H1 (cell line): Measurements from ENCODE around the gene AMMECR1L. TPM values are rescaled to one million over a fixed set of nuclear protein-coding genes. Genes with fewer than 3 reads are reported as not detected.

Experiments used
- CTCF ChIA-PET: fragments of 300-600 bp; sonication (Branson Sonifier 250); formaldehyde crosslinking; loops from one replicate; lab custom pipeline; 2021; ENCODE audit not compliant: partially characterized antibody; lab: Charles Lee
- POLR2A ChIA-PET: fragments of 300-600 bp; sonication (Branson Sonifier 250); formaldehyde crosslinking; loops from one replicate; lab custom pipeline; 2021; ENCODE audit warnings: inconsistent platforms; ENCODE audit not compliant: partially characterized antibody; lab: Charles Lee
- DNase-seq, 2 experiments: peaks; one replicate each; pipeline versions ENCODE4 v3.0.0 to v3.0.0-alpha.2; 2010 to 2022; ENCODE audit warnings: low spot score in 2 of 2, low read depth in 1 of 2, mixed read lengths in 1 of 2
- FAIRE-seq: peaks from 2 replicates; lab custom pipeline; 2011; peaks lifted over from hg19 to GRCh38; lab: Jason Lieb, UNC
- H2AFZ ChIP-seq: 2 replicates; pipeline ENCODE4 v1.8.1; 2012; ENCODE audit warnings: low read length, inconsistent platforms
- H2AK5ac ChIP-seq: 2 replicates; pipeline ENCODE4 v1.6.1; 2013; ENCODE audit warnings: low read depth, low read length
- H2BK120ac ChIP-seq: replicated peaks from 2 replicates; pipeline ENCODE3; 2013; ENCODE audit warnings: low read depth, low read length, inconsistent platforms
- H2BK12ac ChIP-seq: 2 replicates; pipeline ENCODE4 v1.6.1; 2013; ENCODE audit warnings: low read depth, low read length
- H2BK15ac ChIP-seq: 2 replicates; pipeline ENCODE4 v1.6.1; 2013; ENCODE audit warnings: low read length
- H2BK20ac ChIP-seq: 2 replicates; pipeline ENCODE4 v1.6.1; 2013; ENCODE audit warnings: low read length
- H2BK5ac ChIP-seq: 2 replicates; pipeline ENCODE4 v1.6.1; 2013; ENCODE audit warnings: low read depth, low read length
- H3K14ac ChIP-seq: 2 replicates; pipeline ENCODE4 v1.6.1; 2013; ENCODE audit warnings: inconsistent platforms; ENCODE audit not compliant: insufficient read length
- H3K18ac ChIP-seq: 2 replicates; pipeline ENCODE4 v1.6.1; 2013; ENCODE audit warnings: low read length; ENCODE audit errors: extremely low read depth
- H3K23ac ChIP-seq: 2 replicates; pipeline ENCODE4 v1.6.1; 2013; ENCODE audit warnings: inconsistent platforms; ENCODE audit not compliant: insufficient read length
- H3K23me2 ChIP-seq: 2 replicates; pipeline ENCODE4 v1.6.1; 2013; ENCODE audit warnings: low read depth, low read length
- H3K27ac ChIP-seq: 2 replicates; pipeline ENCODE4 v1.6.1; 2011; ENCODE audit warnings: low read depth, low read length, inconsistent platforms
- H3K27me3 ChIP-seq, 4 experiments: replicated peaks in 1 of 4; 1 replicate in 1 of 4; 2 replicates in 3 of 4; pipeline versions ENCODE4 v1.6.1 to v1.8.1; 2011 to 2013; ENCODE audit warnings: low read length in 3 of 4, mild to moderate bottlenecking in 3 of 4, inconsistent platforms in 2 of 4, mixed read lengths in 2 of 4, moderate library complexity in 1 of 4; ENCODE audit not compliant: control insufficient read depth in 3 of 4, insufficient read depth in 3 of 4; ENCODE audit errors: extremely low read depth in 1 of 4
- H3K36me3 ChIP-seq, 4 experiments: 2 replicates each; pipeline versions ENCODE4 v1.6.1 to v1.8.1; 2011 to 2013; ENCODE audit warnings: mild to moderate bottlenecking in 4 of 4, low read length in 3 of 4, moderate library complexity in 2 of 4, control low read depth in 1 of 4, inconsistent platforms in 1 of 4; ENCODE audit not compliant: insufficient read depth in 4 of 4, control insufficient read depth in 2 of 4
- H3K4ac ChIP-seq: replicated peaks from 2 replicates; pipeline ENCODE3; 2013; ENCODE audit warnings: low read length, low read depth, mixed read lengths, inconsistent platforms; ENCODE audit not compliant: insufficient read length
- H3K4me1 ChIP-seq, 4 experiments: replicated peaks in 1 of 4; 1 replicate in 1 of 4; 2 replicates in 3 of 4; pipeline versions ENCODE4 v1.6.1 to v1.8.1; 2011 to 2013; ENCODE audit warnings: low read length in 3 of 4, inconsistent platforms in 2 of 4, mixed read lengths in 1 of 4; ENCODE audit not compliant: insufficient read depth in 4 of 4, control insufficient read depth in 3 of 4
- H3K4me2 ChIP-seq, 2 experiments: 2 replicates each; pipeline versions ENCODE4 v1.6.1 to v1.8.1; 2011 to 2013; ENCODE audit warnings: low read depth in 2 of 2, low read length in 2 of 2, control low read depth in 1 of 2, inconsistent platforms in 1 of 2, mild to moderate bottlenecking in 1 of 2; ENCODE audit not compliant: insufficient read depth in 1 of 2
- H3K4me3 ChIP-seq, 4 experiments: fragments of 200-600, 300-600 bp in 1 of 4; sonication (generic), shearing (Covaris generic), sonication (Bioruptor Twin) in 1 of 4; 2 replicates each; pipeline versions ENCODE4 v1.5.1 to v1.8.1; 2011 to 2016; ENCODE audit warnings: low read length in 4 of 4, low read depth in 3 of 4, control low read depth in 2 of 4, inconsistent platforms in 2 of 4, mild to moderate bottlenecking in 2 of 4, mixed read lengths in 1 of 4, moderate library complexity in 1 of 4; ENCODE audit not compliant: insufficient read depth in 2 of 4; ENCODE audit errors: extremely low read depth in 1 of 4
- H3K56ac ChIP-seq: replicated peaks from 2 replicates; pipeline ENCODE3; 2013; ENCODE audit warnings: low read depth, mild to moderate bottlenecking, mixed read lengths, low read length, inconsistent platforms; ENCODE audit not compliant: insufficient read length
- H3K79me1 ChIP-seq: 2 replicates; pipeline ENCODE4 v1.6.1; 2013; ENCODE audit warnings: low read depth, low read length, control low read depth
- H3K79me2 ChIP-seq, 2 experiments: 2 replicates each; pipeline versions ENCODE4 v1.6.1 to v1.8.1; 2012 to 2013; ENCODE audit warnings: low read length in 2 of 2, mild to moderate bottlenecking in 2 of 2, inconsistent platforms in 1 of 2; ENCODE audit not compliant: insufficient read depth in 2 of 2, control insufficient read depth in 1 of 2
- H3K9ac ChIP-seq, 4 experiments: replicated peaks in 1 of 4; 1 replicate in 1 of 4; 2 replicates in 3 of 4; pipeline versions ENCODE4 v1.6.1 to v1.8.1; 2011 to 2013; ENCODE audit warnings: low read depth in 3 of 4, low read length in 3 of 4, control low read depth in 2 of 4, mild to moderate bottlenecking in 2 of 4, moderate library complexity in 2 of 4, inconsistent platforms in 1 of 4; ENCODE audit errors: extremely low read depth in 1 of 4
- H3K9me3 ChIP-seq, 2 experiments: 2 replicates each; pipeline versions ENCODE4 v1.6.1 to v1.8.1; 2012 to 2013; ENCODE audit warnings: mild to moderate bottlenecking in 2 of 2, moderate library complexity in 2 of 2, control low read depth in 1 of 2, inconsistent platforms in 1 of 2, low read depth in 1 of 2, low read length in 1 of 2, mixed read lengths in 1 of 2; ENCODE audit not compliant: insufficient read depth in 2 of 2
- H4K20me1 ChIP-seq, 2 experiments: replicated peaks in 1 of 2; 2 replicates each; pipeline versions ENCODE3 to v1.8.1; 2011 to 2013; ENCODE audit warnings: inconsistent platforms in 2 of 2, low read length in 2 of 2, mild to moderate bottlenecking in 1 of 2; ENCODE audit not compliant: insufficient read depth in 2 of 2, control insufficient read depth in 1 of 2
- H4K5ac ChIP-seq: 2 replicates; pipeline ENCODE4 v1.6.1; 2013; ENCODE audit warnings: low read length, low read depth, mixed read lengths, inconsistent platforms; ENCODE audit not compliant: insufficient read length
- H4K8ac ChIP-seq: 2 replicates; pipeline ENCODE4 v1.8.0; 2013; ENCODE audit warnings: mild to moderate bottlenecking, moderate library complexity, low read length, inconsistent platforms; ENCODE audit not compliant: insufficient read depth; ENCODE audit errors: extremely low read depth
- H4K91ac ChIP-seq: replicated peaks from 2 replicates; pipeline ENCODE3; 2013; ENCODE audit warnings: low read length, mixed read lengths, inconsistent platforms; ENCODE audit not compliant: insufficient read length
- RFX5 ChIP-seq: IDR thresholded peaks from 2 replicates; pipeline ENCODE4 v1.6.1; 2011; ENCODE audit warnings: low read depth, low read length, improper control_type of control experiment, borderline replicate concordance
- WGBS, 2 experiments: shearing (Covaris generic) in 1 of 2; methylation state at CpG; one replicate each; pipeline versions ENCODE4 v1.1.6 to v1.1.7; 2013 to 2015; ENCODE audit warnings: low lambda C conversion rate in 2 of 2, mixed read lengths in 2 of 2, inconsistent platforms in 1 of 2, low coverage in 1 of 2, missing lambda C conversion rate in 1 of 2; ENCODE audit not compliant: insufficient replicate concordance in 2 of 2, insufficient coverage in 1 of 2, insufficient read length in 1 of 2; ENCODE audit errors: extremely low coverage in 1 of 2, missing lambda C conversion rate in 1 of 2; 5-methylcytosine and 5-hydroxymethylcytosine counted together
- polyA plus RNA-seq, 7 experiments: library from polyadenylated mRNA; depleted of rRNA in 3 of 7; stranded (reverse) in 5 of 7; unstranded in 2 of 7; fragments of >200 nt in 5 of 7; fragments of 200-250 nt in 2 of 7; gene quantifications; 1 replicate in 5 of 7; 2 replicates in 1 of 7; 4 replicates in 1 of 7; pipeline versions ENCODE4 v1.2.1 to v1.2.3, GENCODE V29; 2011 to 2013; ENCODE audit warnings: missing spikeins in 2 of 7, mixed read lengths in 2 of 7
- total RNA-seq: library from RNA; stranded (reverse); fragmentation: NEBNext Ultra II Directional; extraction: Animal tissue kit (Norgen Biotek cat#: 25700); gene quantifications from 2 replicates; pipeline ENCODE4 v1.2.1, GENCODE V29; 2021

AMMECR1L gene
- total and polyA plus RNA-seq, 2 of the 8 experiments (the other 6 are each of a cell fraction or from before 2014, with no cell fraction given) = 10.1 to 18.8 TPM

DNA sequence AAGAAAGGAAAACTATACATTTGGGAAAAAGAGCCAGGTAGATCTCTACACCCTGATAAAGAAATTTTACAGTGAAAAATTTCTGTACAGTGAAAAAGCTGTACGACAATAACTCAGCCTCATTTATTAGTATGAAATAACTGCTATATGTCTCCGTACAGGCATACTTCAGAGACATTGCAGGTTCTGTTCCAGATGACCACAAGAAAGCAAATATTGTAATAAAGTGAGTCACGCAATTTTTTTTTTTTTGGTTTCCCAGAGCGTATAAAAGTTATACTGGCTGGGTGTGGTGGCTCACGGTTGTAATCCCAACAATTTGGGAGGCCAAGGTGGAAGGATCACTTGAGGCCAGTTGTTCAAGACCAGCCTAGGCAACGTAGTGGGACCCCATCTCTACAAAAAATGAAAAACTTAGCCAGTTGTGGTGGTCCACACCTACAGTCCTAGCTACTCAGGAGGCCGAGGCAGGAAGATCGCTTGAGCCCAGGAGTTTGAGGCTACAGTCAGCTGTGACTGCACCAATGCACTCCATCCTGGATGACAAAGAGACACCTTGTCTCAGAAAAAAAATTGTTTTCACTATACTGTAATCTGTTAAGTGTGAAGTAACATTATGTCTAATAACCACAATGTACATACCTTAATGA lies 28.2 kb upstream of the AMMECR1L start:
- Histone ChIP-seq H3K79me1 (no peaks in the 10 kb centered on the region), H3K79me2 (no peaks in the 10 kb centered on the region), H3K4ac (no peak overlapping the region), H4K91ac (no peak overlapping the region), H3K4me3 (no peak overlapping the region), H2BK20ac (no peak overlapping the region), H3K4me1 (no peaks in the 10 kb centered on the region), H3K14ac (no peak overlapping the region), H3K27me3 (no peaks in the 10 kb centered on the region), H2BK5ac (no peak overlapping the region), H4K8ac (no peak overlapping the region), H3K9me3 (no peaks in the 10 kb centered on the region), H2BK120ac (no peak overlapping the region), H3K18ac (no peak overlapping the region), H2AFZ (no peak overlapping the region), H3K23me2 (no peaks in the 10 kb centered on the region), H2BK12ac (no peak overlapping the region), H3K36me3 (no peaks in the 10 kb centered on the region), H2BK15ac (no peak overlapping the region), H3K56ac (no peak overlapping the region), H3K9ac (no peak overlapping the region), H4K5ac (no peak overlapping the region), H3K23ac (no peak overlapping the region), H3K27ac (no peak overlapping the region), H3K4me2 (no peak overlapping the region), H4K20me1 (no peaks in the 10 kb centered on the region), H2AK5ac (no peak overlapping the region)
- no peak for FAIRE-seq
- ChIA-PET POLR2A (interaction anchor here (0.7 kb wide), 1 partner anchor 408 kb away, joined by 3 read pairs; no protein-coding TSS in a partner anchor), CTCF (interaction anchor here (1.6 kb wide), 1 partner anchor 8 kb away, joined by 4 read pairs; no protein-coding TSS in a partner anchor)
- WGBS, 2 experiments = 92% methylated on average over 8 of the region's 8 CpGs; no CpG with 5 or more reads in 1 of the 2 experiments
- no peak for DNase-seq
- no peak for TF ChIP-seq RFX5
- TF ChIP-seq, all 59 proteins: peak for 0
